A172 (cell line): ENCODE results near the gene PPEF2. TPM values are rescaled to one million over a fixed set of nuclear protein-coding genes. Genes with fewer than 3 reads are reported as not detected.

Experiments used
- DNase-seq: peaks from one replicate; pipeline ENCODE4 v3.0.0-alpha.2; 2015; ENCODE audit warnings: low spot score
- total RNA-seq: library from RNA; depleted of rRNA; stranded (reverse); fragments of >200 nt; shearing (Covaris generic); gene quantifications from 2 replicates; pipeline ENCODE4 v1.2.3, GENCODE V29; 2014

Gene PPEF2
- total RNA-seq, 1 experiment from 2014 or later = not detected

DNA sequence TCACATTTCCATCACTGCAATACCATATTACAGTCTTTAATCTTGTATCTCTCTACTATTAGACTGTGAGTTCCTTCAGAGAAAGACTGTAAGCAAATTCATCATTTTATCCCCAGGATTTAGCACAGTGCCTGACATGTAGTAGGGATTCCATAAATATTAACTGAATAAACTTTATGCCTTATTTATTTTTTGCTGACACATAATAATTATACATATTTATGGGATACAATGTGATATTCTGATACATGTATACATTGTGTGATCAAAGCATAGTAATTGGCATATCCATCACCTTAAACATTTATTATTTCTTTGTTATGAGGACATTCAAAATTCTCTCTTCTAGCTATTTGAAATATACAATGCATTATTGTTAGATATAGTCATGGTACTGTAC, 3.7 kb downstream of the PPEF2 start:
- no peak for DNase-seq

DNA sequence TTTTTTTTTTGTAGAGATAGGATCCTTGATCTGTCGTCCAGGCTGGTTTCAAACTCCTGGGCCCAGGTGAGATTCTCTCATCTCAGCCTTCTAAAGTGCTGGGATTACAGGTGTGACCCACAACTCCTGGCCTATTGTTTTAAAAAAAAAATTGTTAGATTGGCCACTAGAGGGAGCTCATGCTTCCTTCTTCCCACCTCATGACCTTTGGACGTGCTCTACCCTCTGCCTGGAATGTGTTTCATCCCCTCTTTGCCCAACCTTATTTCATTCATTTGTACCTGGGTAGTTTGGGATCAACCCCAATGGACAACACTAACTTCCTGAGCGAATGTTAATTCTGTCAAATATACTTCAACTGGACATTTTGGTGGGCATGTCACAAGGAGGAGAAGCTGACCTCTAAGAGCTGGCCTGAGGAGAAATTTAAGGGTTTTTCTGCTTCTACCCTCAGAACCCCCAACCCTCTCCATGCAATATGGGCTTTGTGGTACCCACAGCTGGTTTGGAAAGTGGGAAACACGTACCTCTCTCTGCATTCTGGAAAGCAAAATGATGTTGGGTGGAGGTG, 6.4 kb downstream of the PPEF2 start:
- DNase-seq = no peak

GRCh38 chr4:75892508-75892907, 9.7 kb downstream of the PPEF2 start:
- DNase-seq = no peak

GRCh38 chr4:75891611-75892010, 10.6 kb downstream of the PPEF2 start:
- no peak for DNase-seq

DNA sequence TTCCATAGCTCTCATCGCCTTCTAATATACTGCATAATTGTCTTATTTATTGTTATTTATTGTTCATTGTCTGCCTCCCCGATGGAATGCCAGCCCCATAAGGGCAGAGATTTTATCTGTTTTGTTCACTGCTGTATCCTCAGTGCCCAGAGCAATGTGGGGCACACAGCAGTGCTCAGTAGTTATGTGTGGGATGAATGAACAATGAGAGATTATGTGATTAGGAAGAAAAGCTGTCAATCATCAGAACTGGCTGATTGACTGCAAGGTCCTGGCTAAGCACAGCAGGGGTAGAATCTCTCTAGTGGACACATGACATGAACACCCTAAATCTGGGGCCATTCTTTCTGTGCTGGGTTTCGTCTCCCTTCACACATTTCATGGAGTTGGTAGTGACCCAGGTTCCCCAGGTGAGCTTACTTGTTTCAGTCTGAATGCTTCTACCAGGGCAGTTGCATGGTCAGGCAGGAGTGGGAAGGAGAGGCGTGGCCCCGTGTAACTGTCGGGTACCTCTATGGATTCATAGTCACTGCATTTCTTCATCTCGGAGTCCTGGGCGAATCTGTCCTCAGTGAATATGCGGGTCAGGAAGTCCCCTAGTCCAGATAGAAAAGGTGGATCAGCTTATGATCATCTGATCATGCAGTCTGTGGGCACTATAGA, 12.6 kb downstream of the PPEF2 start:
- no peak for DNase-seq

DNA sequence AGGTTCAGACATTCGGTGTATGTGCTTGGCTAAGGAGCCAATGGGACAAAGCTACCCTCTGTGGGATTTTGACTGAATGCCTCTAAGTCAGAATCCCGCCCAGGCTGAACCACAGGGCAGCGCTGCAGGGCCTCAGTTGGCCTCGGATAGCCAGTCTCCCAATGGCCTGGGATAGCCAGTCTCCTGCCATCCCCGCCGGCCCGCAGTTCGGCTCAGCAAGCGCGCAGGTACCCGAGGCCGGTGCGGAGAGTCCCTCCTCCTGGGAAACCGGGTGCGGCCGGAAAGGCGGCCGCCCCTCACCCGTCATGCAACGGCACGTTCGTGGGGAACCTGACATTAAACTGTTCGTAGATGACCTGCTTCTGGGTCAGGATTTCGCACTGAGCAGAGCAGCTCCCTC, 16.1 kb downstream of the PPEF2 start:
- DNase-seq = no peak

- DNase-seq = no peak
Observed at GRCh38 chr4:75881476-75881875, 20.8 kb downstream of the PPEF2 start.

GRCh38 chr4:75880278-75880677, 22.0 kb downstream of the PPEF2 start:
- DNase-seq = no peak

DNA sequence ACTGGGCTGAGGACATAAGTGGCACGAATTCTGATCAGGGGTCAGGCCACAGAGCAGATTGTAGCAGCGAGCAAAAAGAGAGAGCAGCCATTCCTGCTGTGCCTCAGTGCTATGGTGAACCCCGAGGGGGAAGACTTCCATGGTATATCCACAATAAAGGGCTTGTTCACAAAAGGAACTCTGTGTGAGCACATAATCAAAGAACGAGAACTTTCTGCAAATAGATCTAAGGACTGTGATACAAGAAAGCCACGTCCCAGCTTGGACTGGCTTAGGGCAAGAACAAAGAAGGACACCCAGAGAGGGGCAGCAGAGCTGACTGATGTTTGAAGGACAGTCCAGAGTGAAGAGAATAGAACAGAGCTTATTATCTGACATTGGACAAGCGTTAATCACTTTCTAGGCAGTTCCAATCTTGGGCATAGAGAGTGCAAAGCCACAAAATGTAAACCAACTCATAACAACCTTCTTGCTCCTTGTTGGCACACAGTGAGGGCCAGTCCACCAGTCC, 24.0 kb downstream of the PPEF2 start:
- DNase-seq = no peak

GRCh38 chr4:75876218-75876617, 26.0 kb downstream of the PPEF2 start:
- DNase-seq = no peak

GRCh38 chr4:75869100-75869499, 33.2 kb downstream of the PPEF2 start:
- no peak for DNase-seq

DNA sequence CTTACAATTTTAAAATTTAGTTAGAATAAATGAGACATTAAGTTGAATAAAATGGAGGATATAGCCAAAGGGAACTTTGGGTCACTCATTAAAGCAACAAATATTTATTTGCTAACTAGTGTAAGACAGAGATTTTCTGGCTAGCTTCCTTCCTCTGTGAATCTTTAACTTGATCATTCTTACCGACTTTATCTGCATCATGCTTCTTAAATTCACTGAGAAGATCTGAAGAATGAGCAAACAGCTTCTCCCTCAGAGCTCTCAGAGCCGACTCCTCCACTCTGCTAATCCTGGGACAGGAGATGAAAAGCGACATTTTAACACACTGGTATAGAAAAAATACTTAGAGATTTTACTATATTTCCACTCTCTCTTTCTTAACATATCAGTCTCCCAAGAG, 35.1 kb downstream of the PPEF2 start:
- DNase-seq = no peak

DNA sequence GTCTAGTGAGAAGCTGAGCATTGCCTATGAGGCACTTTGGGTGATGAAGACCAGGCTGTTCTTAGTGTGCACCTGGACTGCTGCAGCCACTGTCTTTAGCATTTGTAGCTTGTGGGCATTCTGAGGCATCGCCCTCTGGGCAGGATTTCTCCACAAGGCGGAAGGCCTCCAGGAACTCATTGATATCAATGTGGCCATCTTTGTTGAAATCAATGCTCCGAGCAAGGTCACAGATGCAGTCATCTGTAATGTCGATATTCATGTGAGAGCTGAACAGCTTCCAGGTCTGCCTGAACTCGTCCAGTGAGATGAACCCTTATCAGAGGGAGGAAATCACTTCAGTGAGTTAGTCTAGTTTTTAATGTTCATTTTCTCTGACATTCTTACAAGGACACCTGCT, 41.6 kb downstream of the PPEF2 start:
- DNase-seq = no peak

DNA sequence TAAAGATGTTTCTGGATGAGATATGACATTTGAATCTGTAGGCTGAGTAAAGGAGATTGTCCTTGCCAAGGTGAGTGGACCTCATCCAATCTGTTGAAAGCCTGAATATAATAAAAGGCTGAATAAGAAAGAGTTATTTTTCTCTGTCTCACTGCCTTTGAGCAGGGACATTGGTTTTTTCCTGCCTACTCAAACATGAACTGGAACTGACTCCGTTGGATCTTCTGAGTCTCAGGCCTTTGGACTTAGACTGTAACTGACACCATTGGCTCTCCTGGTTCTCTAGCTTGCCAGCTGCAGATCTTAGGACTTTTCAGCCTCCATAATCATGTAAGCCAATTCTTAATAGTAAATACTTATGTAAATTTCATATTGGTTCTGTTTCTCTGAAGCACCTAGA, 43.5 kb downstream of the PPEF2 start:
- DNase-seq = no peak

DNA sequence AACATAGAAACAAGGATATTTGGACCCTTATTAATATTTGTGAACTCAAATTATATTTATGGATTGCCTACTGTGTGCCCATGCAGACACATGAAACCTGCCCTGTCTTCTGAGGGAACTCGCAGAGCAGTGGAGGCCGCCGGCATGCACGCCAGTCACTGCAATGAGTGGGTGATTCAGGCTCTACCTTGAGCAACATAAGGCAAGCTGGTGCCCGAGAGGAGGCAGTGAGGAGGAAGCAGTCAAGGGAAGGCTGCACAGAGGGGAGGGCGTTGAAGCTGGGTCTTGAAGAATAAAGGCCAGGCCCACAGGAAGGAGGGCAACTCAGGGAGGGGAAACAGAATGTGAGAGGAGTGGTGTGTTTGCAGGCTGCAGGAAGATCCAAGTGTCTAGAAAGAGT, 52.8 kb downstream of the PPEF2 start:
- DNase-seq = peak; percentile 3

DNA sequence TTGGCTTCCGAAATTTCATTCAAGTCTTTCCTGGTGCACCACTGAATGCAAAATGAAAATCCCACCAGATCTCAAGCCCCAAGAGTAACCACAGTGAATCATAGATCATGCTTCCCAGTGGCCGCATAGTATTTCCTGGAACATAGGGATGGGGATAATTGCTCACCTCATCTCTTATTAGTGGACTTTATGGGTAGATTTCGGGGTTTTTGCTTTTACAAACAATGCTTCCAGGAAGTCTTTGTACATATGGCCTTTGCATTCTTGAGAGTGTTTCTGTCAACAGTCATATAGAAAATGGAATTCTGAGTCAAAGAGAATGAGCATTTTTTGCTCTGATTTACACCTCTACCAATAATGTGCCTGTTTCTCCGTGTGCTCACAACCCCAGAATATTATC, 53.4 kb downstream of the PPEF2 start:
- peak; percentile 50 for DNase-seq

- peak; percentile 86 for DNase-seq
Observed at GRCh38 chr4:75848171-75848760, 54.0 kb downstream of the PPEF2 start.

DNA sequence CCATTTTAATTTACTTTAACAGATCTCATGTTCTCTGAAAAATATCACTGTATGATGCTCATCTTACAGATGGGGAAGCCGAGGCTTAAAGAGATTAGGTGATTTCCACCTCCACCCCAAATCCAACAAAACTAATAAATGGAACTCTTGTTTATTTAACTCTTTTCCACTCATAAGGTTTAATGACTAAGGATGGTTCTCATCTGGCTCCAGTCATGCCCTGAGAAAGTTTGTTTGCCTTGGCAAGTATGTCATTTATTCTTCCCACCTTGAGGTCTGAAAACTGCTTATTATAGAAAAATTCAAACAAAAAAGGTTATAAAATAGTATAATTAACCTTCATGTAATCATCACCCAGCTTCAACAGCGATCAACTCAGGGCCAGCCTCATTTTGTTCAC, 56.3 kb downstream of the PPEF2 start:
- DNase-seq = peak; percentile 31

GRCh38 chr4:75844151-75844662, 58.0 kb downstream of the PPEF2 start:
- peak; percentile 52 for DNase-seq

DNA sequence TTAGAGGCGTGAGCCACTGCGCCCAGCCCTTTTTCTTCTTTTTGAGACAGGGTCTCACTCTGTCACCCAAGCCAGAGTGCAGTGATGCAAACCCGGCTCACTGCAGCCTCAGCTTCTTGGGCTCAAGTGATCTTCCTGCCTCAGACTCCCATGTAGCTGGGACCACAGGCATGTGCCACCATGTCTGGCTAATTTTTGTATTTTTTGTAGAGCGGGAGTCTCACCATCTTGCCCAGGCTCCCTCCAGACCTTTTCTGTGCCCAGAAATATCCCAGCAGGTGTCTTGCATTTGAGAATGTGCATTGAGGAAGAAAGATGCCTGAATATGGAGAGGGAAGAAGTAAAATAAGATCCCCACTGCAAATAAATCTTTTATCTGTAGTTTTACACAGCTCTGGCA, 58.7 kb downstream of the PPEF2 start:
- DNase-seq = no peak

- DNase-seq = no peak
Observed at GRCh38 chr4:75841641-75842520, 60.4 kb downstream of the PPEF2 start.

- DNase-seq = no peak
Observed at GRCh38 chr4:75834772-75835154, 67.5 kb downstream of the PPEF2 start.
